Measurements from ENCODE around the gene FXR2.
A peak's percentile ranks its signal among the peaks of the same experiment; 100 is the strongest.

FXR2 gene

GRCh38 chr17:7559320-7560171 lies 55.2 kb downstream of the FXR2 start:
- no peak overlapping the region for H3K27ac Mint-ChIP-seq

GRCh38 chr17:7558544-7559319 lies 56.0 kb downstream of the FXR2 start, which contains the start of gene TNFSF13:
TSS of gene TNFSF13 (plus strand) at chr17:7558750. CDS start at chr17:7559040, 290 bp downstream.
- Mint-ChIP-seq H3K9me3 (no peaks in the 10 kb centered on the region), H3K4me3 (peak within 1 kb of the TSS; percentile 48), H3K4me1 (peaks cover 61% of the 10 kb centered on the region), H3K27me3 (ENCODE audit: low read depth, poor library complexity) (peaks cover 25% of the 10 kb centered on the region), H3K36me3 (ENCODE audit: low read depth) (peaks cover 5% of the 10 kb centered on the region), H3K27ac (peak within 1 kb of the TSS; percentile 66)
- no peak for TF ChIP-seq CTCF (IDR thresholded peaks at IDR 0.05)
- DNase-seq, result no peak

More at GRCh38 chr17:7559320-7560171, 55.2 kb downstream of the FXR2 start:
- no peaks in the 10 kb centered on the region for H3K9me3 Mint-ChIP-seq
- DNase-seq, result no peak
- peaks cover 11% of the 10 kb centered on the region for H3K36me3 Mint-ChIP-seq (ENCODE audit: low read depth)
- H3K4me1 Mint-ChIP-seq, result peaks cover 69% of the 10 kb centered on the region
- H3K27me3 Mint-ChIP-seq (ENCODE audit: low read depth, poor library complexity), result peaks cover 25% of the 10 kb centered on the region
- TF ChIP-seq CTCF (IDR thresholded peaks at IDR 0.05), result no peak
- peak overlapping the region; percentile 98 for H3K4me3 Mint-ChIP-seq

- H3K9me3 Mint-ChIP-seq, result no peaks in the 10 kb centered on the region
- H3K36me3 Mint-ChIP-seq (ENCODE audit: low read depth), result peaks cover 5% of the 10 kb centered on the region
- peaks cover 58% of the 10 kb centered on the region for H3K4me1 Mint-ChIP-seq
- peaks cover 32% of the 10 kb centered on the region for H3K27me3 Mint-ChIP-seq (ENCODE audit: low read depth, poor library complexity)
- peak overlapping the region; percentile 66 for H3K27ac Mint-ChIP-seq
- no peak for TF ChIP-seq CTCF (IDR thresholded peaks at IDR 0.05)
- DNase-seq, result peak; percentile 47
- peak overlapping the region; percentile 48 for H3K4me3 Mint-ChIP-seq
These were observed 56.7 kb downstream of the FXR2 start for GRCh38 chr17:7557775-7558543.

- no peaks in the 10 kb centered on the region for H3K36me3 Mint-ChIP-seq (ENCODE audit: low read depth)
- H3K4me1 Mint-ChIP-seq, result peaks cover 52% of the 10 kb centered on the region
- no peak for DNase-seq
- peaks cover 37% of the 10 kb centered on the region for H3K27me3 Mint-ChIP-seq (ENCODE audit: low read depth, poor library complexity)
- H3K9me3 Mint-ChIP-seq, result no peaks in the 10 kb centered on the region
- H3K27ac Mint-ChIP-seq, result no peak overlapping the region
- no peak for TF ChIP-seq CTCF (IDR thresholded peaks at IDR 0.05)
- H3K4me3 Mint-ChIP-seq, result no peak overlapping the region
These were observed 57.4 kb downstream of the FXR2 start for GRCh38 chr17:7557147-7557764.

GRCh38 chr17:7556627-7557026 lies 58.1 kb downstream of the FXR2 start:
- no peak for DNase-seq
- no peaks in the 10 kb centered on the region for H3K36me3 Mint-ChIP-seq (ENCODE audit: low read depth)
- no peak overlapping the region for H3K27ac Mint-ChIP-seq
- H3K4me3 Mint-ChIP-seq, result no peak overlapping the region
- H3K4me1 Mint-ChIP-seq, result peaks cover 52% of the 10 kb centered on the region
- H3K9me3 Mint-ChIP-seq, result no peaks in the 10 kb centered on the region
- no peak for TF ChIP-seq CTCF (IDR thresholded peaks at IDR 0.05)
- H3K27me3 Mint-ChIP-seq (ENCODE audit: low read depth, poor library complexity), result peaks cover 37% of the 10 kb centered on the region

All from nephron progenitor cell (in vitro differentiated cells).